ENCODE measurements around the gene CHURC1. TPM values are rescaled to one million over a fixed set of nuclear protein-coding genes. Genes with fewer than 3 reads are reported as not detected.
A peak's percentile ranks its signal among the peaks of the same experiment; 100 is the strongest.

Gene CHURC1
- total RNA-seq, 4 donors from 2014 or later, result 35.1 to 121 (median 62.4) TPM

GRCh38 chr14:64970776-64971477 is 56.7 kb downstream of the CHURC1 start:
- Histone ChIP-seq H3K9me3 (no peaks in the 10 kb centered on the region), H3K4me1 (peaks cover 0 to 5% of the 10 kb centered on the region in 2 donors), H3K4me3 (peak overlapping the region; percentile 49 to 66), H3K27me3 (no peaks in the 10 kb centered on the region), H3K36me3 (no peaks in the 10 kb centered on the region), H3K27ac (no peak overlapping the region)
- no peak for DNase-seq
- TF ChIP-seq POLR2A (IDR thresholded peaks at IDR 0.05) (no peak), CTCF (IDR thresholded peaks at IDR 0.05) (no peak)
- intact Hi-C loops (cut with DNase I; ENCODE audit: low total_unique reads), result no loop called here

GRCh38 chr14:64971491-64971942 is 57.3 kb downstream of the CHURC1 start:
- no peaks in the 10 kb centered on the region for H3K9me3 ChIP-seq
- peak overlapping the region in 1 of 2 donors; percentile 36 for H3K27ac ChIP-seq
- peak overlapping the region; percentile 49 to 66 for H3K4me3 ChIP-seq
- H3K36me3 ChIP-seq, result no peaks in the 10 kb centered on the region
- TF ChIP-seq CTCF (IDR thresholded peaks at IDR 0.05) (no peak), POLR2A (IDR thresholded peaks at IDR 0.05) (no peak)
- H3K27me3 ChIP-seq, result no peaks in the 10 kb centered on the region
- DNase-seq, result no peak
- peaks cover 0 to 5% of the 10 kb centered on the region in 2 donors for H3K4me1 ChIP-seq
- intact Hi-C loops (cut with DNase I; ENCODE audit: low total_unique reads), result no loop called here

- peak in 1 of 2 donors; percentile 34 for DNase-seq
- intact Hi-C loops (cut with DNase I; ENCODE audit: low total_unique reads), result no loop called here
- Histone ChIP-seq H3K27ac (peak within 1 kb of the TSS in 1 of 2 donors; percentile 36), H3K27me3 (no peaks in the 10 kb centered on the region), H3K4me3 (peak within 1 kb of the TSS; percentile 51 to 66), H3K36me3 (no peaks in the 10 kb centered on the region), H3K9me3 (no peaks in the 10 kb centered on the region), H3K4me1 (peaks cover 0 to 5% of the 10 kb centered on the region in 2 donors)
- TF ChIP-seq POLR2A (IDR thresholded peaks at IDR 0.05) (peak in 1 of 2 donors; percentile 10), CTCF (IDR thresholded peaks at IDR 0.05) (no peak)
These were observed 57.9 kb downstream of the CHURC1 start, which contains the start of gene RAB15 for GRCh38 chr14:64971943-64972791. TSS of gene RAB15 (minus strand) at chr14:64972336. CDS start at chr14:64972076, 260 bp downstream.

GRCh38 chr14:64973026-64973442 is 58.8 kb downstream of the CHURC1 start:
- Histone ChIP-seq H3K4me1 (peaks cover 0 to 5% of the 10 kb centered on the region in 2 donors), H3K9me3 (no peaks in the 10 kb centered on the region), H3K36me3 (no peaks in the 10 kb centered on the region), H3K27ac (no peak overlapping the region), H3K27me3 (no peaks in the 10 kb centered on the region), H3K4me3 (no peak overlapping the region)
- TF ChIP-seq POLR2A (IDR thresholded peaks at IDR 0.05), result no peak
- no peak for TF ChIP-seq CTCF (IDR thresholded peaks at IDR 0.05)
- DNase-seq, result no peak
- intact Hi-C loops (cut with DNase I; ENCODE audit: low total_unique reads), result no loop called here

All from uterus (tissue), 4 donors.